H1 (cell line): ENCODE measurements around the gene EIF3B. TPM values are rescaled to one million over a fixed set of nuclear protein-coding genes. Genes with fewer than 3 reads are reported as not detected.

Source experiments
- CTCF ChIA-PET: fragments of 300-600 bp; sonication (Branson Sonifier 250); formaldehyde crosslinking; loops from one replicate; lab custom pipeline; 2021; ENCODE audit not compliant: partially characterized antibody; lab: Charles Lee
- POLR2A ChIA-PET: fragments of 300-600 bp; sonication (Branson Sonifier 250); formaldehyde crosslinking; loops from one replicate; lab custom pipeline; 2021; ENCODE audit warnings: inconsistent platforms; ENCODE audit not compliant: partially characterized antibody; lab: Charles Lee
- DNase-seq, 2 experiments: peaks; one replicate each; pipeline versions ENCODE4 v3.0.0 to v3.0.0-alpha.2; 2010 to 2022; ENCODE audit warnings: low spot score in 2 of 2, low read depth in 1 of 2, mixed read lengths in 1 of 2
- FAIRE-seq: peaks from 2 replicates; lab custom pipeline; 2011; peaks lifted over from hg19 to GRCh38; lab: Jason Lieb, UNC
- H2AFZ ChIP-seq: 2 replicates; pipeline ENCODE4 v1.8.1; 2012; ENCODE audit warnings: low read length, inconsistent platforms
- H2AK5ac ChIP-seq: 2 replicates; pipeline ENCODE4 v1.6.1; 2013; ENCODE audit warnings: low read depth, low read length
- H2BK120ac ChIP-seq: replicated peaks from 2 replicates; pipeline ENCODE3; 2013; ENCODE audit warnings: low read depth, low read length, inconsistent platforms
- H2BK12ac ChIP-seq: 2 replicates; pipeline ENCODE4 v1.6.1; 2013; ENCODE audit warnings: low read depth, low read length
- H2BK15ac ChIP-seq: 2 replicates; pipeline ENCODE4 v1.6.1; 2013; ENCODE audit warnings: low read length
- H2BK20ac ChIP-seq: 2 replicates; pipeline ENCODE4 v1.6.1; 2013; ENCODE audit warnings: low read length
- H2BK5ac ChIP-seq: 2 replicates; pipeline ENCODE4 v1.6.1; 2013; ENCODE audit warnings: low read depth, low read length
- H3K14ac ChIP-seq: 2 replicates; pipeline ENCODE4 v1.6.1; 2013; ENCODE audit warnings: inconsistent platforms; ENCODE audit not compliant: insufficient read length
- H3K18ac ChIP-seq: 2 replicates; pipeline ENCODE4 v1.6.1; 2013; ENCODE audit warnings: low read length; ENCODE audit errors: extremely low read depth
- H3K23ac ChIP-seq: 2 replicates; pipeline ENCODE4 v1.6.1; 2013; ENCODE audit warnings: inconsistent platforms; ENCODE audit not compliant: insufficient read length
- H3K23me2 ChIP-seq: 2 replicates; pipeline ENCODE4 v1.6.1; 2013; ENCODE audit warnings: low read depth, low read length
- H3K27ac ChIP-seq: 2 replicates; pipeline ENCODE4 v1.6.1; 2011; ENCODE audit warnings: low read depth, low read length, inconsistent platforms
- H3K27me3 ChIP-seq, 4 experiments: replicated peaks in 1 of 4; 1 replicate in 1 of 4; 2 replicates in 3 of 4; pipeline versions ENCODE4 v1.6.1 to v1.8.1; 2011 to 2013; ENCODE audit warnings: low read length in 3 of 4, mild to moderate bottlenecking in 3 of 4, inconsistent platforms in 2 of 4, mixed read lengths in 2 of 4, moderate library complexity in 1 of 4; ENCODE audit not compliant: control insufficient read depth in 3 of 4, insufficient read depth in 3 of 4; ENCODE audit errors: extremely low read depth in 1 of 4
- H3K36me3 ChIP-seq, 4 experiments: 2 replicates each; pipeline versions ENCODE4 v1.6.1 to v1.8.1; 2011 to 2013; ENCODE audit warnings: mild to moderate bottlenecking in 4 of 4, low read length in 3 of 4, moderate library complexity in 2 of 4, control low read depth in 1 of 4, inconsistent platforms in 1 of 4; ENCODE audit not compliant: insufficient read depth in 4 of 4, control insufficient read depth in 2 of 4
- H3K4ac ChIP-seq: replicated peaks from 2 replicates; pipeline ENCODE3; 2013; ENCODE audit warnings: low read length, low read depth, mixed read lengths, inconsistent platforms; ENCODE audit not compliant: insufficient read length
- H3K4me1 ChIP-seq, 4 experiments: replicated peaks in 1 of 4; 1 replicate in 1 of 4; 2 replicates in 3 of 4; pipeline versions ENCODE4 v1.6.1 to v1.8.1; 2011 to 2013; ENCODE audit warnings: low read length in 3 of 4, inconsistent platforms in 2 of 4, mixed read lengths in 1 of 4; ENCODE audit not compliant: insufficient read depth in 4 of 4, control insufficient read depth in 3 of 4
- H3K4me2 ChIP-seq, 2 experiments: 2 replicates each; pipeline versions ENCODE4 v1.6.1 to v1.8.1; 2011 to 2013; ENCODE audit warnings: low read depth in 2 of 2, low read length in 2 of 2, control low read depth in 1 of 2, inconsistent platforms in 1 of 2, mild to moderate bottlenecking in 1 of 2; ENCODE audit not compliant: insufficient read depth in 1 of 2
- H3K4me3 ChIP-seq, 4 experiments: fragments of 200-600, 300-600 bp in 1 of 4; sonication (generic), shearing (Covaris generic), sonication (Bioruptor Twin) in 1 of 4; 2 replicates each; pipeline versions ENCODE4 v1.5.1 to v1.8.1; 2011 to 2016; ENCODE audit warnings: low read length in 4 of 4, low read depth in 3 of 4, control low read depth in 2 of 4, inconsistent platforms in 2 of 4, mild to moderate bottlenecking in 2 of 4, mixed read lengths in 1 of 4, moderate library complexity in 1 of 4; ENCODE audit not compliant: insufficient read depth in 2 of 4; ENCODE audit errors: extremely low read depth in 1 of 4
- H3K56ac ChIP-seq: replicated peaks from 2 replicates; pipeline ENCODE3; 2013; ENCODE audit warnings: low read depth, mild to moderate bottlenecking, mixed read lengths, low read length, inconsistent platforms; ENCODE audit not compliant: insufficient read length
- H3K79me1 ChIP-seq: 2 replicates; pipeline ENCODE4 v1.6.1; 2013; ENCODE audit warnings: low read depth, low read length, control low read depth
- H3K79me2 ChIP-seq, 2 experiments: 2 replicates each; pipeline versions ENCODE4 v1.6.1 to v1.8.1; 2012 to 2013; ENCODE audit warnings: low read length in 2 of 2, mild to moderate bottlenecking in 2 of 2, inconsistent platforms in 1 of 2; ENCODE audit not compliant: insufficient read depth in 2 of 2, control insufficient read depth in 1 of 2
- H3K9ac ChIP-seq, 4 experiments: replicated peaks in 1 of 4; 1 replicate in 1 of 4; 2 replicates in 3 of 4; pipeline versions ENCODE4 v1.6.1 to v1.8.1; 2011 to 2013; ENCODE audit warnings: low read depth in 3 of 4, low read length in 3 of 4, control low read depth in 2 of 4, mild to moderate bottlenecking in 2 of 4, moderate library complexity in 2 of 4, inconsistent platforms in 1 of 4; ENCODE audit errors: extremely low read depth in 1 of 4
- H3K9me3 ChIP-seq, 2 experiments: 2 replicates each; pipeline versions ENCODE4 v1.6.1 to v1.8.1; 2012 to 2013; ENCODE audit warnings: mild to moderate bottlenecking in 2 of 2, moderate library complexity in 2 of 2, control low read depth in 1 of 2, inconsistent platforms in 1 of 2, low read depth in 1 of 2, low read length in 1 of 2, mixed read lengths in 1 of 2; ENCODE audit not compliant: insufficient read depth in 2 of 2
- H4K20me1 ChIP-seq, 2 experiments: replicated peaks in 1 of 2; 2 replicates each; pipeline versions ENCODE3 to v1.8.1; 2011 to 2013; ENCODE audit warnings: inconsistent platforms in 2 of 2, low read length in 2 of 2, mild to moderate bottlenecking in 1 of 2; ENCODE audit not compliant: insufficient read depth in 2 of 2, control insufficient read depth in 1 of 2
- H4K5ac ChIP-seq: 2 replicates; pipeline ENCODE4 v1.6.1; 2013; ENCODE audit warnings: low read length, low read depth, mixed read lengths, inconsistent platforms; ENCODE audit not compliant: insufficient read length
- H4K8ac ChIP-seq: 2 replicates; pipeline ENCODE4 v1.8.0; 2013; ENCODE audit warnings: mild to moderate bottlenecking, moderate library complexity, low read length, inconsistent platforms; ENCODE audit not compliant: insufficient read depth; ENCODE audit errors: extremely low read depth
- H4K91ac ChIP-seq: replicated peaks from 2 replicates; pipeline ENCODE3; 2013; ENCODE audit warnings: low read length, mixed read lengths, inconsistent platforms; ENCODE audit not compliant: insufficient read length
- BACH1 ChIP-seq: IDR thresholded peaks from 2 replicates; pipeline ENCODE4 v1.6.1; 2012; ENCODE audit warnings: low read length, improper control_type of control experiment
- BCL11A ChIP-seq, 2 experiments: IDR thresholded peaks; one replicate each; pipeline ENCODE4 v1.6.1; 2011; ENCODE audit warnings: low read depth in 2 of 2, low read length in 2 of 2, mild to moderate bottlenecking in 2 of 2
- EZH2 ChIP-seq: fragments of 200-600 bp; sonication (generic); IDR thresholded peaks from 2 replicates; pipeline ENCODE4 v1.7.1; 2012; ENCODE audit warnings: low read depth, mild to moderate bottlenecking, moderate library complexity, low read length, inconsistent platforms; ENCODE audit not compliant: severe bottlenecking
- KDM4A ChIP-seq: IDR thresholded peaks from one replicate; pipeline ENCODE4 v1.7.1; 2012; ENCODE audit warnings: low read depth, mild to moderate bottlenecking, moderate library complexity, low read length, inconsistent platforms; ENCODE audit not compliant: severe bottlenecking
- MAFK ChIP-seq: IDR thresholded peaks from 2 replicates; pipeline ENCODE4 v1.6.1; 2012; ENCODE audit warnings: low read depth, mild to moderate bottlenecking, improper control_type of control experiment, low read length
- POLR2AphosphoS5 ChIP-seq: IDR thresholded peaks from 2 replicates; pipeline ENCODE4 v1.6.1; 2011; ENCODE audit warnings: low read depth, low read length
- RAD21 ChIP-seq, 2 experiments: IDR thresholded peaks in 1 of 2; conservative IDR thresholded peaks in 1 of 2; 2 replicates each; pipeline ENCODE4 v1.6.1; 2011; ENCODE audit warnings: low read depth in 2 of 2, low read length in 2 of 2, improper control_type of control experiment in 1 of 2, inconsistent platforms in 1 of 2, mild to moderate bottlenecking in 1 of 2, moderate library complexity in 1 of 2
- SAP30 ChIP-seq: fragments of 300-600 bp; sonication (generic); IDR thresholded peaks from 2 replicates; pipeline ENCODE4 v1.7.1; 2012; ENCODE audit warnings: low read length, moderate library complexity, mild to moderate bottlenecking, inconsistent platforms; ENCODE audit not compliant: insufficient read depth, insufficient replicate concordance
- ZNF274 ChIP-seq: IDR thresholded peaks from 2 replicates; pipeline ENCODE4 v1.7.0; 2012; ENCODE audit warnings: low read length, borderline replicate concordance; ENCODE audit errors: extremely low read depth
- WGBS, 2 experiments: shearing (Covaris generic) in 1 of 2; methylation state at CpG; one replicate each; pipeline versions ENCODE4 v1.1.6 to v1.1.7; 2013 to 2015; ENCODE audit warnings: low lambda C conversion rate in 2 of 2, mixed read lengths in 2 of 2, inconsistent platforms in 1 of 2, low coverage in 1 of 2, missing lambda C conversion rate in 1 of 2; ENCODE audit not compliant: insufficient replicate concordance in 2 of 2, insufficient coverage in 1 of 2, insufficient read length in 1 of 2; ENCODE audit errors: extremely low coverage in 1 of 2, missing lambda C conversion rate in 1 of 2; 5-methylcytosine and 5-hydroxymethylcytosine counted together
- polyA plus RNA-seq, 7 experiments: library from polyadenylated mRNA; depleted of rRNA in 3 of 7; stranded (reverse) in 5 of 7; unstranded in 2 of 7; fragments of >200 nt in 5 of 7; fragments of 200-250 nt in 2 of 7; gene quantifications; 1 replicate in 5 of 7; 2 replicates in 1 of 7; 4 replicates in 1 of 7; pipeline versions ENCODE4 v1.2.1 to v1.2.3, GENCODE V29; 2011 to 2013; ENCODE audit warnings: missing spikeins in 2 of 7, mixed read lengths in 2 of 7
- total RNA-seq: library from RNA; stranded (reverse); fragmentation: NEBNext Ultra II Directional; extraction: Animal tissue kit (Norgen Biotek cat#: 25700); gene quantifications from 2 replicates; pipeline ENCODE4 v1.2.1, GENCODE V29; 2021
- TF ChIP-seq, protein P1 (sequence below): IDR thresholded peaks from 2 replicates; pipeline ENCODE4 v1.6.1; 2011; ENCODE audit warnings: low read depth, mild to moderate bottlenecking, low read length; ENCODE audit not compliant: insufficient read depth

EIF3B gene
- total and polyA plus RNA-seq, 2 of the 8 experiments (the other 6 are each of a cell fraction or from before 2014, with no cell fraction given): 167 to 316 TPM

DNA sequence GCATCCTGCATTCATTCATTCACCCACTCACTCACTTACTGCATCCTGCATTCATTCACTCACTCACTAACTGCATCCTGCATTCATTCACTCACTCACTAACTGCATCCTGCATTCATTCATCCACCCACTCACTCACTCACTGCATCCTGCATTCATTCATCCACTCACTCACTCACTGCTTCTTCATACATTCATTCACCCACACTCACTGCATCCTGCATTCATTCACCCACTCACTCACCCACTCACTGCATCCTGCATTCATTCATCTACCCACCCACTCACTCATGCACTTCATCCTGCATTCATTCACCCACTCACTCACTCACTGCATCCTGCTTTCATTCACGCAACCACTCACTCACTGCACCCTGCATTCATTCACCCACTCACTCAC, 38.8 kb upstream of the EIF3B start:
- H3K14ac ChIP-seq: no peak overlapping the region
- no peak overlapping the region for H4K8ac ChIP-seq
- H4K20me1 ChIP-seq: no peaks in the 10 kb centered on the region
- no peak overlapping the region for H3K9ac ChIP-seq
- peaks cover 6% of the 10 kb centered on the region; the same call in 1 of the 2 replicates for H3K23me2 ChIP-seq
- no peak overlapping the region for H4K91ac ChIP-seq
- no peak overlapping the region for H3K4me3 ChIP-seq
- no peak overlapping the region for H2BK20ac ChIP-seq
- H3K4me2 ChIP-seq: no peak overlapping the region
- no peak overlapping the region for H2AFZ ChIP-seq
- H3K56ac ChIP-seq: no peak overlapping the region
- H2BK15ac ChIP-seq: no peak overlapping the region
- H3K18ac ChIP-seq: no peak overlapping the region
- H3K9me3 ChIP-seq: no peaks in the 10 kb centered on the region
- 82% methylated on average over 1 of the region's 1 CpG; no CpG with 5 or more reads in 1 of the 2 experiments for WGBS, 2 experiments
- H2BK12ac ChIP-seq: peak overlapping the region; percentile 17; the same call in 1 of the 2 replicates
- H2BK120ac ChIP-seq: no peak overlapping the region
- H3K79me2 ChIP-seq: peaks cover 0 to 21% of the 10 kb centered on the region in 2 experiments; a peak in 2 of 4 replicates
- peaks cover 8% of the 10 kb centered on the region; the same call in 1 of the 2 replicates for H3K79me1 ChIP-seq
- no peaks in the 10 kb centered on the region for H3K27me3 ChIP-seq
- peaks cover 0 to 2% (median 0%) of the 10 kb centered on the region in 4 experiments; a peak in 1 of 7 replicates for H3K4me1 ChIP-seq
- ChIA-PET CTCF (no interaction called here), POLR2A (no interaction called here)
- H3K36me3 ChIP-seq: no peaks in the 10 kb centered on the region
- FAIRE-seq: no peak
- H2AK5ac ChIP-seq: peak overlapping the region; percentile 95; the same call in 1 of the 2 replicates
- no peak overlapping the region for H3K4ac ChIP-seq
- H3K23ac ChIP-seq: no peak overlapping the region
- no peak overlapping the region for H3K27ac ChIP-seq
- TF ChIP-seq SAP30 (no peak), RAD21 (IDR thresholded peaks at IDR 0.05 in 1 of 2, conservative IDR thresholded peaks at IDR 0.05 in 1 of 2; ENCODE audit: low read depth in 2 of 2, low read length in 2 of 2) (no peak), ZNF274 (no peak), KDM4A (no peak), MAFK (no peak), BACH1 (no peak), POLR2AphosphoS5 (no peak), EZH2 (no peak), BCL11A (IDR thresholded peaks at IDR 0.05; ENCODE audit: low read depth in 2 of 2, low read length in 2 of 2) (no peak)
- TF ChIP-seq, protein P1, sequence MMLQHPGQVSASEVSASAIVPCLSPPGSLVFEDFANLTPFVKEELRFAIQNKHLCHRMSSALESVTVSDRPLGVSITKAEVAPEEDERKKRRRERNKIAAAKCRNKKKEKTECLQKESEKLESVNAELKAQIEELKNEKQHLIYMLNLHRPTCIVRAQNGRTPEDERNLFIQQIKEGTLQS: no peak
- DNase-seq: no peak
- H4K5ac ChIP-seq: no peak overlapping the region
- no peak overlapping the region for H2BK5ac ChIP-seq
